H4 (cell line): ENCODE results near the gene PPA2. TPM values are rescaled to one million over a fixed set of nuclear protein-coding genes. Genes with fewer than 3 reads are reported as not detected.

Source experiments
- DNase-seq: peaks from one replicate; pipeline ENCODE4 v3.0.0-alpha.2; 2015; ENCODE audit warnings: low spot score
- total RNA-seq: library from RNA; depleted of rRNA; stranded (reverse); fragments of >200 nt; shearing (Covaris generic); gene quantifications from 2 replicates; pipeline ENCODE4 v1.2.3, GENCODE V29; 2014

The PPA2 gene
- total RNA-seq, 1 experiment from 2014 or later, result 177 TPM

- no peak for DNase-seq
Measured at GRCh38 chr4:105392858-105393257, 81.0 kb downstream of the PPA2 start.

DNA sequence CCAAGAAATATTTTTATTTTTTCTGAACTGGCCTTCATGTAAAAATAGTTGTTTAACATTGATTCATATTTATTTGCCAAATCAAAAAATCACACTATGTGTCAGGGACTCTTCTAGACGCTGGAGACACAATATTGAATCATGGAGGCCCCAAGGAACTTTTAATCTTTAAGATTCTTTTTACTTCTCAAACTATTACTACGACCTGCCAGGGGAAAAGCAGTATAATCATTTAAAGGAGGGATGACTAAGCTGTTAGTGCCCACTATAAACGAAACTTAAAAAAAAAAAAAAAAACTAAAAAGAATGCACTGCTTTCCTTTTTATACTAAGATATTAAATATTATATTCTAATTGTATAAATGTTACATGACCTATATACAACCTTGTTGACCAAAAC lies 84.7 kb downstream of the PPA2 start:
- DNase-seq, result no peak

GRCh38 chr4:105387466-105387865 lies 86.4 kb downstream of the PPA2 start:
- DNase-seq, result no peak

DNA sequence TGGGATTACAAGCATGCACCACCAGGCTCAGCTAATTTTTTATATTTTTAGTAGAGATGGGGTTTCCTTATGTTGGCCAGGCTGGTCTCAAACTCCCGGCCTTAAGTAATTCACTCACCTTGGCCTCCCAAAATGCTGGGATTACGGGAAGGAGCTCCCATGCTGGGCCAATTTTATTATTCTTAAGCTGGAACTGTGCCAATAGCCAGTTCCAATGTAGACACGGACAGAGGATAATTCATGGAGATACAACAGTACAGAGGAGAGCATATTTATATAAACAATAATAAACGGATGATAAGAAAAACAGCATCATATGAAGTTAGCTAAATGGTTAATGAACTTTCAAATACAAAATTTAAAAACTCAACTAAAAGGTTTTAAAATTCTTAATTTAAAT lies 87.8 kb downstream of the PPA2 start:
- DNase-seq, result no peak

DNA sequence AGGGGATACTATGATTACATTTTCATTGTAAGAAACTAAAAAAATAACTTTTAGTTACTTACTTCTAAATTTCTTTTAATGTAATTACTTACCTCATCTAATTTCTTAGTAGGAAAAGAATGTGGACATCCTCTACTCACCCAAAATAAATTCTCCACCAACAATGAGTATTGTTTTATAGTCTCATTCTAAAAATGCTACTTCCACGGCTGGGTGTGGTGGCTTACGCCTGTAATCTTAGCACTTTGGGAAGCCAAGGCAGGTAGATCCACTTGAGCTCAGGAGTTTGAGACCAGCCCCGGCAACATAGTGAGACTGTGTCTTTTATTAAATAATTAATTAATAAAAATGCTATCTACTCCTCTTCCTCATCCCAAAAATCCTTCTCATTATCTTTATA lies 99.8 kb downstream of the PPA2 start:
- DNase-seq, result no peak

- DNase-seq, result no peak
Measured at GRCh38 chr4:105373324-105373723, 100.5 kb downstream of the PPA2 start.

DNA sequence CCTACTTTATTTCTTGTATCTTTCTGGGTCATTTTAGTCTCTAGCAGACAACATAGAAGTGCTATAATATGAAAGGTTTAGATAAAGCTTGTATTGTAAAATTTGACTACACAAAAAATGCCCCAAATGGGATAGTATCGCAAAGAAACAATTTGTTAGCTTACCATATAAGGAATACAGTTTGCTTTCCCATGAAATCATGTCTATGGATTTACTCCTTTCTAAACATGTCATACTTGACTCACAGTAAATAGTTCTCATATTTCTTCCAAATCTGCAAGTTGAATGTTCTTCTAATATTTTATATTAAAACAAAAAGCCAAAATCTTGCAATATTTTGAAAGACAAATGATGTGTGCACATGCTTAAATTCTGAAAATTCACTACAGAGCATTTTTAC lies 103.9 kb downstream of the PPA2 start:
- DNase-seq, result no peak

DNA sequence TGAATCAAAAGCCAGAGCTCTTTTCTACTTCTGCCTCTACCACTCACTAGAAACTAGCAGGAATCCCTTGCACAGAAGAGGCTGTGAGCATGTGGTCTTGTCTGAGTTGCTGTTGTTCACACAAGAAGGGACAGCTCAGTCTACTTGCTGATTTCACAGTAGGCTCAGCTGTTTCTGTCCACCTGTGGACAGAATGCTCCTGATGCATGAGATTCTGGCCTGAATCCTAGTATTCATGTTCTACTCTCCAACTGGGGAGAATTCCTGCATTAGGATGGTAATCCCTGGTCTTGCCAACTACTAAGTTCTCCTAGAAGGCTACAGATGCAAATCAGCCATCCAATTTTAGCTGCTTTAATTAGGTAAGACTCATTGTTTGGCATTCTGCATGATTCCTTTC lies 112.8 kb downstream of the PPA2 start:
- no peak for DNase-seq

- DNase-seq, result no peak
Measured at GRCh38 chr4:105357258-105357980, 116.4 kb downstream of the PPA2 start.

GRCh38 chr4:105356194-105356593 lies 117.7 kb downstream of the PPA2 start:
- DNase-seq, result no peak

DNA sequence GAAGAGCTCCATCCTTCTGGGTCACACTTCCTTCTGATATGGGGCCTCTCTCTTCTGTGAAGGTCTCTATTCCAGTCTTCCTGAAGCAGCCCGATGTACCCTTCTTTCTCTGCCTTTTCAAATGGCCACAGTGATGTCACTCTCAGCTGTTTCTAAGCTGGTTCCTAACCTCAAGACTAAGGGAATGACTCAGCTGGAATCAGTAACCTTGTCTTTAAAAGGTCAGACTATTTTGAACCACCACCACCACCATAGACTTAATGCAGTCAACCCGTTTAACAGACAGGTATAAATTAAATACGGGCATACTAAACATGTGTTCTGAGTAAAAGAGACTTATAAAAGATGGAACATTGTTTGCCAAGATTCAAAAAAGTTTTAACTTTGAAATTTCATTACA lies 121.0 kb downstream of the PPA2 start:
- DNase-seq, result peak; percentile 26

DNA sequence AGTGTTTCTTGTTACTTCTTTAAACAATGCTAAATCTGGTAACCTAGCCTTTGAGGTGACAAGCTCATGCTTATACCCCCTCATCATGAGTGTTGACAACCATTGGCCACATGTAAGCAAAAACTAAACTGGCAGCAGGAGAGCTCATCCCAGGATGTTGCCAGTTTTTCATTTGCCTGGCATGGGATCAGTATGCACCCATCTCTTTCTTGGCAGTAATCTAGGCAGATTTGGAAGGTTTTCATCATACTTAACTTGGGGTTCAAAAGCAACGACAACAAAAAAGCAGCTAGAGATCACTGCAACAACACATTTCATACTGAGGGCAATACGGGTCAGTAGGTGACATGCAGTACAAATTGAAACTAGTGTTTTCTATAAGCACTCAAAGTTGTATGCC lies 122.0 kb downstream of the PPA2 start:
- no peak for DNase-seq

DNA sequence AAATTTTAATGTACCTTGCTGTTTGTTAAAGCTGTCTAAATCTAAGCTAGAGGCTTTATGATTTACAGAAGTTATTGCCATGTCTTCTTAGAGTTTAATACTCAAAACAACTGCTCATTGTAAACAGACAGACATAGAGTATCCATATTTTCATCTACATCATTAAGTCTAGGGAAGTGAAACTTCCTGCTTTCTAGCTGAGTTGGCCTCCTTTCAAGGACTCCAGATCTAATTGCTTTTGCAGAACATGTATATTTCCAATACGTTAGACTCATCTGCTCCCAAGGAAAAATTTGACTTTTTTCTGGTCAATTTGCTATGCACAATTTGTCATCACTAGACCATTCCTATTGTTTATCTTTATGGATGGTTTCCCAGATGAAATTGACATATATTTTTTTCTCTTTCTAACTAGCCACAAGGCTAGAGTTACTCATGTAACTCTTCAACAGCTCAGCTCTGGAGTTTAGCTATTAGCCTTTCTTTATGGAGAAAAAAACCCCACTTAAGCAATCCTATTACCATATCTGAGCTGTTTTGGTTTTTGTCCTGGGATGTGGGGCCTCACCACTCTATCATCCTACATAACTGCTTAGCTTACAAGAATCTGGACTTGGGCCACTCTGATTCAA lies 122.9 kb downstream of the PPA2 start:
- no peak for DNase-seq

- no peak for DNase-seq
Measured at GRCh38 chr4:105348719-105349118, 125.1 kb downstream of the PPA2 start.

GRCh38 chr4:105346869-105347268 lies 127.0 kb downstream of the PPA2 start:
- DNase-seq, result no peak

GRCh38 chr4:105345838-105346237 lies 128.0 kb downstream of the PPA2 start:
- DNase-seq, result no peak

DNA sequence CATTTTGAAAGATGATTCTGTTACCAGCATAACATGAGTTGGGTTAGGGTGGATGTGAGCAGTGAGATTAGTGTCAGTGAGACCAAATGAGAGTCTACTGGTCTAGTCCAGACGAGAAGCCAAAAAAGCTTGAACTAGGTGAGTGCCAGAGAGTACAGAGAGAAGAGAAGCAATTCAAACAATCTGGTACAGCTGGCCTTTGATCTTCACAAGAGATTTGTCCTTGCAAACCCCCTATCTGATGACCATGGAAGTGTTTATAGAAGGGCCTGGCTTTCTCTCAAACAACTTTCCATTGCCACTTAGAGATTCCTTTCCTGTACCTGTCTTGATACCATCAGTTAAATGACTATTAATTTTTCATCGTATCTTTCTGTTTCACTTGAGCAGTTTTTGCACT lies 128.5 kb downstream of the PPA2 start:
- DNase-seq, result no peak

GRCh38 chr4:105344141-105344540 lies 129.7 kb downstream of the PPA2 start:
- DNase-seq, result no peak

DNA sequence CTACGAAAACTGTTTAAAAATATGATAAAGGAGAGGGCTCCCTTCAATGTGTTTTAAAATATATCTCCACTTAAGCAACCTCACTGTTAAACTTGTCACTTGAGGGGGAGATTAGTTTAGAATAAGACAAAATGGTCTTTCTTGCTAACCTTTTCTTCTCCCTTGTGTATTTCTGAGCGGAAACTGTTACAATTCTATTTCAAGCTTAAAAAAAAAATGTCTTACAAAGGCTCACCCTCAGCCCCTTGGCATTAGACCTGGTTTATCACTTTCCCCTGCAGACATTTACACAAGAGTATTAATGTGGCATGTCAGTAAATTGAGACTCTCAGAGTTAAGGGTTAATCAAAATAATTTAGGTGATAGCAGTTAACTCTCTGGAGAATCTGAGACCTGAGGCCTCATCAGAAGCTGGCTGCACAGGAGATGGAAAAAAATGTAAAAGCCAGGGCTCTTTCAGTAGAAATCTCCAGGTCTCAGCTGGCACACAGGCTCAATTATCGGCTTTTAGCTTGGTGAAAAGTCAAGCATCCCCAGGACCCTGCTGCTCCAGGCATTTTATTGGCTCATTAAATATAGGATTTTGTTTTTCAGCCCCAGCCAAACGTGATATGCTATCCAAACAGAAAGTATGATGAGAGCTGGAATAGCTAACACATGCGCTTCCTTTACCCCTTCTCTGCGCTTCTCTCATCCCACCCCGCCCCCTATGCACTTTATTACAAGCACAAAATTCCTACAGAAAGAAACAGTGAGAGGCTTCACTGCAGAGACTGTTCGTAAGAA lies 130.5 kb downstream of the PPA2 start:
- no peak for DNase-seq

GRCh38 chr4:105329081-105329480 lies 144.8 kb downstream of the PPA2 start:
- DNase-seq, result no peak

- no peak for DNase-seq
Measured at GRCh38 chr4:105327956-105328355, 145.9 kb downstream of the PPA2 start.

GRCh38 chr4:105327222-105327621 lies 146.6 kb downstream of the PPA2 start:
- no peak for DNase-seq
